ENCODE data around the gene TBX10. TPM values are rescaled to one million over a fixed set of nuclear protein-coding genes. Genes with fewer than 3 reads are reported as not detected.

TBX10 gene
- total and polyA plus RNA-seq, 5 donors = not detected

- Histone ChIP-seq H3K27ac (ENCODE audit: low read length) (peak overlapping the region; percentile 40), H3K27me3 (ENCODE audit: control insufficient read depth, insufficient read depth) (no peaks in the 10 kb centered on the region), H3K9me3 (ENCODE audit: control insufficient read depth, low read length) (no peaks in the 10 kb centered on the region), H3K4me3 (ENCODE audit: low read length) (no peak overlapping the region), H3K4me1 (ENCODE audit: control insufficient read depth, insufficient read depth, low read length) (no peaks in the 10 kb centered on the region)
- ATAC-seq (no peak), DNase-seq (no peak)
- WGBS = 61% methylated on average over 7 of the region's 7 CpGs
- intact Hi-C loops (cut with DNase I) = no loop called here
Observed at GRCh38 chr11:67617243-67617953, 22.2 kb downstream of the TBX10 start.

DNA sequence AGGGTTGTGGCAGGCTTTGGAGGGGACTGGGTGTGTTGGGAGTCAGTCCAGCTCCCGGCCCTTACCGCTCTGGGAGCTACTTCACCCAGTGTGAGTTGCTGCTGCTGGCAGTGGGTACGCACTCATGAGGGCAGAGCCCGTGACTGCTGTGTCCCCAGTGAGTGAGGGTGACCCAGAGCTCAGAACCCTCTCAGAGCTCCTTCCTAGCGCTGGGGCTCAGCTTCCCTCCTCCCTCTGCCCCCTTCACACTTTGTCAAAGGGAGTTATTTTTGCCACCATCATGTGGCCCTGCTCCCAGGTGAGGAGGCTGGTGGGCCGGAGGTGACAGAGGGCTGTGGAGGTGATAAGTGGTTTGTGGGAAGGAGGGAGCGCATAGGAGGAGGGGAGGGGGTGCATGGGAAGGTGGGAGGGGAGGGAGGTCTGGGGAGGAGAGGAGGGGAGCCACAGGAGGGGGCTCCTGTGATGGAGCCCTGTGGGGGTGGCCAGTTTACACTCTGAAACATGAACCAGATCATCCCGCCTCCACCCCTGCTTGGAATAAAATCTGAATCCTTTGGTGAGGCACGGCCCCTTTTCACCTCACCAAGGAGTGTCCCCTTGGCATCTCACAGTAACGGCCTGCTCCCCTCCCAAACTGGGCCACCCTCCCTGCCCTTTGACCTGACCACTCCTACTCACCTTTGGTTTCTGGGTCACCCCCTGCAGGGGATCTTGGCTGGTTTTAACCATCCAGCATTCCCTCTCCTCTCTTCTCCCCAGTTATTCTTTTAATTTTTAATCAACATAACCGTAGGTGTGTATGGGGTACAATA, 22.9 kb downstream of the TBX10 start:
- H3K27me3 ChIP-seq (ENCODE audit: control insufficient read depth, insufficient read depth) = no peaks in the 10 kb centered on the region
- DNase-seq = peak; percentile 20 to 67 (median 51)
- no peaks in the 10 kb centered on the region for H3K4me1 ChIP-seq (ENCODE audit: control insufficient read depth, insufficient read depth, low read length)
- H3K9me3 ChIP-seq (ENCODE audit: control insufficient read depth, low read length) = no peaks in the 10 kb centered on the region
- intact Hi-C loops (cut with DNase I) = no loop called here
- H3K27ac ChIP-seq (ENCODE audit: low read length) = no peak overlapping the region
- WGBS = 30% methylated on average over 11 of the region's 11 CpGs
- peak; percentile 44 to 50 for ATAC-seq
- no peak overlapping the region for H3K4me3 ChIP-seq (ENCODE audit: low read length)

DNA sequence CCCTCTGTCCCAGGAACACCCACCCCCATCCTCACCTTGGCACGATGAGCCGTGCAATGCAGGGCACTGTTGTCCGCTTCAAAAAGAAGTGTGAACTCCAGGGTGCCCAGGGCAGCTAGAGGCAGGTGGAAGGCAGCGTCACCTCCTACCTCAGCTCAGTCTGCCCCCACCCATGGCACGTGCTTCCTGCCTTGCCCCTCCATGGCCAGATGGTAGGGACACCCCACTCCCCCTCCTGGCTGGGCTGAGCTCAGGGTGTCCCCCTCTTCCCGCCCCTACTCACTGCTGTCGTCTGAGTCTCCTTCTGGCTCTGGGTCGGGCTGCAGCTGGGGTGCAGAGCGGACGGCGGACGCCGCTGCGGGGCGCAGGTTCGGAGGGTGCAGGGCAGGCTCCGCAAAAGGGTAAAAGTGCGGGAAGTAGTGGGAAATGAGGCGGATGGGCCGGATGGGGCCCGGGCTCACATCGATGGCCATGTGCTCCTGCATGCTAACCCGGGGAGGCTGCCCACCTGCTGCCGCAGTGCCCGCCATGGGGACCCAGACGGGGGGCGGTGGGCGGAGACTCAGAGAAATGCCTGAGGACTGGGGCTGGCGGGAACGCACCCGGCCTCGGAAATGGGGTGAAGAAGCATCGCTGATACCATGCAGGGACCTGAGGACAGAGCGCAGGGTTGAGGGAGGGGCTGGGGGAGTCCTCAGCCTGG, 23.7 kb downstream of the TBX10 start:
- intact Hi-C loops (cut with DNase I) = no loop called here
- ATAC-seq = peak; percentile 1 to 3
- peak in 2 of 3 donors; percentile 12 to 41 for DNase-seq

GRCh38 chr11:67614730-67615714, 24.5 kb downstream of the TBX10 start:
- 80% methylated on average over 18 of the region's 18 CpGs for WGBS
- Histone ChIP-seq H3K27me3 (ENCODE audit: control insufficient read depth, insufficient read depth) (no peaks in the 10 kb centered on the region), H3K9me3 (ENCODE audit: control insufficient read depth, low read length) (no peaks in the 10 kb centered on the region), H3K4me1 (ENCODE audit: control insufficient read depth, insufficient read depth, low read length) (no peaks in the 10 kb centered on the region), H3K4me3 (ENCODE audit: low read length) (no peak overlapping the region), H3K27ac (ENCODE audit: low read length) (no peak overlapping the region)
- intact Hi-C loops (cut with DNase I) = no loop called here
- peak; percentile 45 to 75 (median 68) for DNase-seq
- ATAC-seq = peak; percentile 20 to 23

More for the DNA sequence above, 23.7 kb downstream of the TBX10 start:
- no peak overlapping the region for H3K4me3 ChIP-seq (ENCODE audit: low read length)
- H3K27ac ChIP-seq (ENCODE audit: low read length) = no peak overlapping the region
- WGBS = 25% methylated on average over 34 of the region's 34 CpGs
- H3K4me1 ChIP-seq (ENCODE audit: control insufficient read depth, insufficient read depth, low read length) = no peaks in the 10 kb centered on the region
- no peaks in the 10 kb centered on the region for H3K27me3 ChIP-seq (ENCODE audit: control insufficient read depth, insufficient read depth)
- H3K9me3 ChIP-seq (ENCODE audit: control insufficient read depth, low read length) = no peaks in the 10 kb centered on the region

GRCh38 chr11:67613960-67614715, 25.4 kb downstream of the TBX10 start:
- WGBS = 16% methylated on average over 23 of the region's 23 CpGs
- Histone ChIP-seq H3K27ac (ENCODE audit: low read length) (peak overlapping the region; percentile 22), H3K27me3 (ENCODE audit: control insufficient read depth, insufficient read depth) (no peaks in the 10 kb centered on the region), H3K4me1 (ENCODE audit: control insufficient read depth, insufficient read depth, low read length) (no peaks in the 10 kb centered on the region), H3K9me3 (ENCODE audit: control insufficient read depth, low read length) (no peaks in the 10 kb centered on the region), H3K4me3 (ENCODE audit: low read length) (no peak overlapping the region)
- peak; percentile 62 to 88 (median 87) for DNase-seq
- peak; percentile 10 to 46 for ATAC-seq
- intact Hi-C loops (cut with DNase I) = no loop called here

DNA sequence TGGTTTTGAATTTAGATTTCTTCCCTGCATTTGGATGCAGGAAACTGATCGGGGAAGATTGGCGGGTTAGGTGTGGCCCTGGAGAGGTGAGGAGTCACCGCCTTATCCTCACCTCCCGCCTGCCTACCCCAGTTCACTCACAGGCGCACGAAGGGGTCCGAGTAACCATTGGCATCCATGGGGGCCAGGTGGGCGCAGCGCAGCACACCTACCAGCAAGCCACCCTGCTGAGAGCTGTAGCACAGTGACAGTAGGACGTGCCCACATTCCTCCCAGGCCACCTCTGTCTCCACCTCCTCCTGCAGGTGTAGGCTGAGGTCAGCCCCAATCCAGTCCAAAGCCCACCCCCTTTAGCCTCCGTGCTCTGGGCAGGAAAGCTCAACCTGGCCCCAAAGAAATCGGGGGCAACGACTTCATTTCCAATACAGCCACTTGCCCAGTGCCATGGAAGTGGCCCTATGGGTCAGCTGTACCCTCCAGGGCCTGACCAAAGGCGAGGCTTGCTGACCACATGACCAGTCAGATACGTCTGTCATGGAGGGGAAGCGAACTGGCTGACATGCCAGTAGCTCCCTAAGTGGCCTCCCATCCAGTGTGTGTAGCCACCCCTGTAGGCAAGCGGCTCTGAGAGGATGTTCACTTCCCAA, 26.1 kb downstream of the TBX10 start:
- Histone ChIP-seq H3K4me1 (ENCODE audit: control insufficient read depth, insufficient read depth, low read length) (no peaks in the 10 kb centered on the region), H3K9me3 (ENCODE audit: control insufficient read depth, low read length) (no peaks in the 10 kb centered on the region), H3K27me3 (ENCODE audit: control insufficient read depth, insufficient read depth) (no peaks in the 10 kb centered on the region), H3K4me3 (ENCODE audit: low read length) (no peak overlapping the region), H3K27ac (ENCODE audit: low read length) (no peak overlapping the region)
- peak in 1 of 2 donors; percentile 1 for ATAC-seq
- 82% methylated on average over 17 of the region's 17 CpGs for WGBS
- intact Hi-C loops (cut with DNase I) = no loop called here
- DNase-seq = peak in 2 of 3 donors; percentile 28 to 51

DNA sequence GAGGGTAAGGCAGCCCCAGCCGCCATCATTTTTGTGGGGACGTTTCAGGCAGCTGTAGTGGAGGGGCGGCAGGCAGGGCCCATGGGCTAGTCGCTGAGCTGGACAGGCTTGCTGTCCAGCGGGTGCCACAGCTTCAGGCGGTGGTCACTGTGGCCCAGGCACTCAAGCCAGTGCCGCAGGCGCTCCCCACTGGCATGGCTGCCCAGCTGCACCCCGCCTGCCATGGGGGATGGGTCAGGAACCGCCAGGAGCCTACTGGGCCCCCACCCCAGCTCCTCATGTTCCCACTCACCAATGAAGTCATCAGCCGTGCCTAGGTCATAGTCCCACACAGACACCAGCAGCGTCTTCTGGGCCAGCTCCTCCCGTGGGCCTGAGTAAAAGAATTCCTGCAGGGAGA, 26.8 kb downstream of the TBX10 start:
- no peak overlapping the region for H3K27ac ChIP-seq (ENCODE audit: low read length)
- intact Hi-C loops (cut with DNase I) = no loop called here
- DNase-seq (peak in 1 of 3 donors; percentile 65), ATAC-seq (no peak)
- H3K4me1 ChIP-seq (ENCODE audit: control insufficient read depth, insufficient read depth, low read length) = no peaks in the 10 kb centered on the region
- WGBS = 88% methylated on average over 13 of the region's 13 CpGs
- H3K9me3 ChIP-seq (ENCODE audit: control insufficient read depth, low read length) = no peaks in the 10 kb centered on the region
- no peak overlapping the region for H3K4me3 ChIP-seq (ENCODE audit: low read length)
- H3K27me3 ChIP-seq (ENCODE audit: control insufficient read depth, insufficient read depth) = no peaks in the 10 kb centered on the region

- intact Hi-C loops (cut with DNase I) = no loop called here
- Histone ChIP-seq H3K27ac (ENCODE audit: low read length) (no peak overlapping the region), H3K4me1 (ENCODE audit: control insufficient read depth, insufficient read depth, low read length) (no peaks in the 10 kb centered on the region)
Observed at GRCh38 chr11:67611704-67612587, 27.6 kb downstream of the TBX10 start.

DNA sequence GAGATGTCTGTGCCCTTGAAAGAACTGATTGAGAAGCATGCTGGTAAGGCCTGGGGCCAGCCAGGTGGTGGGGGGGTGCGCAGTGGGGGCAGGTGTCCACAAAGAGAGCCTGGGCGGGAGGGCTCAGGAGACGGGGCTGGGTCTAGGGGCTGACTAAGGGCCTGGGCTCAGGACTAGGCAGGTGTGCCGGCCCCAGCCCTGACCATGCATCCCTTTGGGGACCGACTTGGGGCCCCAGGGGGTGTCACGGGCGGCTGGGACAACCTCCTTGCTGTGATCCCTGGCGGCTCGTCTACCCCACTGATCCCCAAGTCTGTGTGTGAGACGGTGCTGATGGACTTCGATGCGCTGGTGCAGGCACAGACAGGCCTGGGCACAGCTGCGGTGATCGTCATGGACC, 28.4 kb downstream of the TBX10 start:
- Histone ChIP-seq H3K27me3 (ENCODE audit: control insufficient read depth, insufficient read depth) (no peaks in the 10 kb centered on the region), H3K4me1 (ENCODE audit: control insufficient read depth, insufficient read depth, low read length) (no peaks in the 10 kb centered on the region), H3K27ac (ENCODE audit: low read length) (no peak overlapping the region), H3K9me3 (ENCODE audit: control insufficient read depth, low read length) (no peaks in the 10 kb centered on the region), H3K4me3 (ENCODE audit: low read length) (no peak overlapping the region)
- intact Hi-C loops (cut with DNase I) = no loop called here
- 96% methylated on average over 14 of the region's 14 CpGs for WGBS
- DNase-seq = peak in 2 of 3 donors; percentile 47 to 55
- no peak for ATAC-seq

More at GRCh38 chr11:67611704-67612587, 27.6 kb downstream of the TBX10 start:
- ATAC-seq = no peak
- Histone ChIP-seq H3K27me3 (ENCODE audit: control insufficient read depth, insufficient read depth) (no peaks in the 10 kb centered on the region), H3K4me3 (ENCODE audit: low read length) (no peak overlapping the region), H3K9me3 (ENCODE audit: control insufficient read depth, low read length) (no peaks in the 10 kb centered on the region)
- 89% methylated on average over 37 of the region's 37 CpGs for WGBS
- DNase-seq = peak in 2 of 3 donors; percentile 50 to 59

All from right cardiac atrium (tissue), 5 donors.